ENCODE data around the gene SALL4. TPM values are rescaled to one million over a fixed set of nuclear protein-coding genes. Genes with fewer than 3 reads are reported as not detected.
"Not testable (repeated sequence)": the region's sequence is repeated elsewhere in the genome, so short reads cannot be mapped to it uniquely, and the experiment has no call there.

The SALL4 gene
- polyA plus RNA-seq, 1 donor = 9.0 TPM

GRCh38 chr20:51826372-51826771, 24.1 kb upstream of the SALL4 start:
- no CpG with 5 or more reads among the region's 8 CpGs for WGBS (ENCODE audit: insufficient coverage, low lambda C conversion rate)
- no peak for DNase-seq
- Histone ChIP-seq H3K27ac (ENCODE audit: low read length) (no peak overlapping the region), H3K36me3 (ENCODE audit: control insufficient read depth, insufficient read depth, low read length) (no peaks in the 10 kb centered on the region), H3K27me3 (ENCODE audit: control insufficient read depth, insufficient read depth, low read length) (no peaks in the 10 kb centered on the region), H3K4me1 (ENCODE audit: control insufficient read depth, insufficient read depth, low read length) (no peaks in the 10 kb centered on the region), H3K9me3 (ENCODE audit: control insufficient read depth, low read depth, low read length) (no peaks in the 10 kb centered on the region), H3K4me3 (ENCODE audit: low read length) (no peak overlapping the region)

GRCh38 chr20:51818479-51819008, 16.2 kb upstream of the SALL4 start:
- DNase-seq = no peak
- Histone ChIP-seq H3K36me3 (ENCODE audit: control insufficient read depth, insufficient read depth, low read length) (no peaks in the 10 kb centered on the region), H3K9me3 (ENCODE audit: control insufficient read depth, low read depth, low read length) (no peaks in the 10 kb centered on the region), H3K27ac (ENCODE audit: low read length) (no peak overlapping the region), H3K27me3 (ENCODE audit: control insufficient read depth, insufficient read depth, low read length) (no peaks in the 10 kb centered on the region), H3K4me3 (ENCODE audit: low read length) (no peak overlapping the region), H3K4me1 (ENCODE audit: control insufficient read depth, insufficient read depth, low read length) (peaks cover 7% of the 10 kb centered on the region)
- WGBS (ENCODE audit: insufficient coverage, low lambda C conversion rate) = 70% methylated on average over 1 of the region's 1 CpG

DNA sequence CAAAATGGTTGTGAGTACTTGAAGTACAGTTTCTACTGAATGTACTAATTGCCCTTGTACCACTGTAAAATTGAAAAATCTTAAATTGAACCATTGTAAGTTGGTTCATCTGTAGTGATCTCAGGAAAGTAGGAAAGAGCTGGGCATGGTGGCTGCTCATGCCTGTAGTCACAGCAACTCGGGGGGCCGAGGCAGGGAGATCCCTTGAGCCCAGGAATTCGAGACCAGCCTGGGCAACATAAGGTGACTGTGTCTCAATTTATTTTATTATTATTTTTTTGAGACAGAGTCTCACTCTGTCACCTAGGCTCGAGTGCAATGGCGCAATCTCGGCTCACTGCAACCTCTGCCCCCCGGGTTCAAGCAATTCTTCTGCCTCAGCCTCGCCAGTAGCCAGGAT, 14.5 kb upstream of the SALL4 start:
- not testable (repeated sequence) for H3K4me1 ChIP-seq (ENCODE audit: control insufficient read depth, insufficient read depth, low read length); H3K9me3 ChIP-seq (ENCODE audit: control insufficient read depth, low read depth, low read length); DNase-seq; H3K4me3 ChIP-seq (ENCODE audit: low read length); H3K27ac ChIP-seq (ENCODE audit: low read length); H3K36me3 ChIP-seq (ENCODE audit: control insufficient read depth, insufficient read depth, low read length); H3K27me3 ChIP-seq (ENCODE audit: control insufficient read depth, insufficient read depth, low read length)
- 78% methylated on average over 4 of the region's 8 CpGs for WGBS (ENCODE audit: insufficient coverage, low lambda C conversion rate)

DNA sequence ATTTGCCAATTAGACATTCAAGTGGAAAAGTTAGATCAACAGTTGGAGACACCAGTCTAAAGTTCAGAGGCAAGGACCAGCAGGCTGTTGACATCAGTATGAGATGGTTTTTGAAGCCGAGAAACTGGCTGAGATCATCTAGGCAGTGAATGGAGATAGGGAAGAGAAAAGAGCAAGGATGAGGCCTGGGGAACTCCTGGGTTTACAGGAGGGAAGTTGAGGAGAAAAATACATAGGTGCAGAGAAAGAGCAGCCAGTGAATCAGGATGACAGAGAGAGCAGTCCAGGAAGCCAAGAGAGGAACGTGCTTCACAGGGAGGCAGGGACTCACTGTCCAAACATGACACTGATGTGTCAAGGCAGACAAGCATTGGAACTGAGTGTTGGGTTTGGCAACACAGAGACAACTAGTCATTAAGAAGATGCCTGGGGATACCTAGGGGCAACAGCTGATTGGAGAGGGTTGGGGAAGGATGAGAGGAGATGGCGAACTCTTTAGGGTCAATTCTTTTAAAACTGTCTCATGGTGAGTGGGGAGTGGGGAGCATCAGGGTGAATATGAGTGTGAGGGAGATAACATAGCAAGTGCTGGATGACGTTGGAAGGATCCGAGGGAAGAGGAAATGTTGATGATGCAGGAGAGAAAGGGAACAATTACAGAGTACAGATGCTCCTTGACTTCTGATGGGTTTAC, 13.2 kb upstream of the SALL4 start:
- 49% methylated on average over 3 of the region's 5 CpGs for WGBS (ENCODE audit: insufficient coverage, low lambda C conversion rate)
- Histone ChIP-seq H3K36me3 (ENCODE audit: control insufficient read depth, insufficient read depth, low read length) (no peaks in the 10 kb centered on the region), H3K4me1 (ENCODE audit: control insufficient read depth, insufficient read depth, low read length) (peaks cover 7% of the 10 kb centered on the region), H3K4me3 (ENCODE audit: low read length) (no peak overlapping the region), H3K27me3 (ENCODE audit: control insufficient read depth, insufficient read depth, low read length) (no peaks in the 10 kb centered on the region), H3K9me3 (ENCODE audit: control insufficient read depth, low read depth, low read length) (no peaks in the 10 kb centered on the region), H3K27ac (ENCODE audit: low read length) (no peak overlapping the region)
- peak in 1 of 2 donors; percentile 55 for DNase-seq

- no peak for DNase-seq
- WGBS (ENCODE audit: insufficient coverage, low lambda C conversion rate) = 100% methylated on average over 1 of the region's 4 CpGs
- no peaks in the 10 kb centered on the region for H3K27me3 ChIP-seq (ENCODE audit: control insufficient read depth, insufficient read depth, low read length)
- no peak overlapping the region for H3K27ac ChIP-seq (ENCODE audit: low read length)
- peaks cover 7% of the 10 kb centered on the region for H3K4me1 ChIP-seq (ENCODE audit: control insufficient read depth, insufficient read depth, low read length)
- no peaks in the 10 kb centered on the region for H3K9me3 ChIP-seq (ENCODE audit: control insufficient read depth, low read depth, low read length)
- H3K4me3 ChIP-seq (ENCODE audit: low read length) = no peak overlapping the region
- no peaks in the 10 kb centered on the region for H3K36me3 ChIP-seq (ENCODE audit: control insufficient read depth, insufficient read depth, low read length)
Measured at GRCh38 chr20:51812861-51813260, 10.5 kb upstream of the SALL4 start.

- no peak overlapping the region for H3K4me3 ChIP-seq (ENCODE audit: low read length)
Measured at GRCh38 chr20:51811514-51812128, 9.3 kb upstream of the SALL4 start.

GRCh38 chr20:51811042-51811355, 8.7 kb upstream of the SALL4 start:
- peak; percentile 62 to 77 for DNase-seq

More at GRCh38 chr20:51811514-51812128, 9.3 kb upstream of the SALL4 start:
- Histone ChIP-seq H3K9me3 (ENCODE audit: control insufficient read depth, low read depth, low read length) (no peaks in the 10 kb centered on the region), H3K27me3 (ENCODE audit: control insufficient read depth, insufficient read depth, low read length) (no peaks in the 10 kb centered on the region), H3K36me3 (ENCODE audit: control insufficient read depth, insufficient read depth, low read length) (no peaks in the 10 kb centered on the region), H3K4me1 (ENCODE audit: control insufficient read depth, insufficient read depth, low read length) (peaks cover 7% of the 10 kb centered on the region), H3K27ac (ENCODE audit: low read length) (no peak overlapping the region)
- WGBS (ENCODE audit: insufficient coverage, low lambda C conversion rate) = 79% methylated on average over 5 of the region's 8 CpGs
- no peak for DNase-seq

GRCh38 chr20:51810155-51811041, 8.1 kb upstream of the SALL4 start:
- DNase-seq = peak in 1 of 2 donors; percentile 24
- H3K27me3 ChIP-seq (ENCODE audit: control insufficient read depth, insufficient read depth, low read length) = no peaks in the 10 kb centered on the region
- peaks cover 4% of the 10 kb centered on the region for H3K4me1 ChIP-seq (ENCODE audit: control insufficient read depth, insufficient read depth, low read length)
- no peaks in the 10 kb centered on the region for H3K9me3 ChIP-seq (ENCODE audit: control insufficient read depth, low read depth, low read length)
- H3K4me3 ChIP-seq (ENCODE audit: low read length) = no peak overlapping the region
- peak overlapping the region; percentile 62 for H3K27ac ChIP-seq (ENCODE audit: low read length)
- WGBS (ENCODE audit: insufficient coverage, low lambda C conversion rate) = 70% methylated on average over 2 of the region's 13 CpGs
- H3K36me3 ChIP-seq (ENCODE audit: control insufficient read depth, insufficient read depth, low read length) = no peaks in the 10 kb centered on the region

More at GRCh38 chr20:51811042-51811355, 8.7 kb upstream of the SALL4 start:
- H3K4me1 ChIP-seq (ENCODE audit: control insufficient read depth, insufficient read depth, low read length) = peaks cover 7% of the 10 kb centered on the region
- no peaks in the 10 kb centered on the region for H3K27me3 ChIP-seq (ENCODE audit: control insufficient read depth, insufficient read depth, low read length)
- no peak overlapping the region for H3K4me3 ChIP-seq (ENCODE audit: low read length)
- 67% methylated on average over 1 of the region's 3 CpGs for WGBS (ENCODE audit: insufficient coverage, low lambda C conversion rate)
- H3K9me3 ChIP-seq (ENCODE audit: control insufficient read depth, low read depth, low read length) = no peaks in the 10 kb centered on the region
- peak overlapping the region; percentile 62 for H3K27ac ChIP-seq (ENCODE audit: low read length)
- H3K36me3 ChIP-seq (ENCODE audit: control insufficient read depth, insufficient read depth, low read length) = no peaks in the 10 kb centered on the region

DNA sequence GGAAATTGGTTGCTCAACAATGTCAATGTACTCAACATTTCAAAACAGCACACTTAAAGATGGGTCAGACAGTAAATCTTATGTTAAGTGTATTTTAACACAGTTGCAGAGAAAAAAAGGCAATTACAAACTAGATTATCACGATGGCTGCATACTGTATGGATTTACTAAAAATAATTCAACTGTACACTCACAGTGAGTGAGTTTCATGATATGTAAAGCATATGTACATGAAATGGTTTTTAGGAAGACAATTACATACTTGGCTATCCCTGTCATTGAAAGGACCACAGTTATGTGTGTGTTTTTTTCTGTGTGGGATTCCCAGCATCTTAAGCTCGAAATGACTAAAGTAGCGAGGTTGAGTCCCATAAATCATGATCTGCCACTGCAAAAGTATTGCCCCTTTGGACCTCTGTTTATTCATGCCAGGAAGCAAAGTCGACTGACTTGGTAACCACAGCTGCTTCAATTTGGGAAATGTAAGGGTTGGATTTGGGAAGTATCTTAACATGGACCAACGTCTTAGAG, 5.5 kb upstream of the SALL4 start:
- Histone ChIP-seq H3K4me1 (ENCODE audit: control insufficient read depth, insufficient read depth, low read length) (no peaks in the 10 kb centered on the region), H3K27me3 (ENCODE audit: control insufficient read depth, insufficient read depth, low read length) (no peaks in the 10 kb centered on the region), H3K9me3 (ENCODE audit: control insufficient read depth, low read depth, low read length) (no peaks in the 10 kb centered on the region), H3K4me3 (ENCODE audit: low read length) (no peak overlapping the region), H3K27ac (ENCODE audit: low read length) (no peak overlapping the region), H3K36me3 (ENCODE audit: control insufficient read depth, insufficient read depth, low read length) (no peaks in the 10 kb centered on the region)
- WGBS (ENCODE audit: insufficient coverage, low lambda C conversion rate) = no CpG with 5 or more reads among the region's 5 CpGs
- DNase-seq = peak in 1 of 2 donors; percentile 57

DNA sequence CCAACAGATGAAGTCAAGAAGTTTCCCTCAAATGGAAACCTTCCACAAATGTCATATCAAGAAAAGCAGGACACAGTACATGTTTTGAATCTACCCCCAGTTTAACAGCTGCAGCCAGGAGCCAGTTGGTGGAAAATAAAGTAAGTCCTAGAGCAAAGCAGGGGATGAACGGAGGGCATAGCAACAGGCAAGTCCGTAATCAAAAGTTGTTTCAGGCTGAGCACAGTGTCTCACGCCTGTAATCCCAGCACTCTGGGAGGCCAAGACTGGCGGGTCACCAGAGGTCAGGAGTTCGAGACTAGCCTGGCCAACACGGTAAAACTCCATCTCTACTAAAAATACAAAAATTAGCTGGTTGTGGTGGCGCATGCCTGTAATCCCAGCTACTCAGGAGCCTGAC, 2.4 kb upstream of the SALL4 start:
- Histone ChIP-seq H3K27me3 (ENCODE audit: control insufficient read depth, insufficient read depth, low read length) (peaks cover 7% of the 10 kb centered on the region), H3K36me3 (ENCODE audit: control insufficient read depth, insufficient read depth, low read length) (no peaks in the 10 kb centered on the region), H3K4me3 (ENCODE audit: low read length) (no peak overlapping the region), H3K4me1 (ENCODE audit: control insufficient read depth, insufficient read depth, low read length) (no peaks in the 10 kb centered on the region), H3K9me3 (ENCODE audit: control insufficient read depth, low read depth, low read length) (no peaks in the 10 kb centered on the region), H3K27ac (ENCODE audit: low read length) (no peak overlapping the region)
- no peak for DNase-seq
- WGBS (ENCODE audit: insufficient coverage, low lambda C conversion rate) = no CpG with 5 or more reads among the region's 7 CpGs

All from large intestine (tissue), 3 donors.